Hypothalamus (tissue), 51 donors: ENCODE results near the gene MFAP1.
"Not testable (repeated sequence)": the region's sequence is repeated elsewhere in the genome, so short reads cannot be mapped to it uniquely, and the experiment has no call there.

Experiments
- DNase-seq, 51 donors: peaks; one replicate each; lab custom pipeline; 2025; lab: John Stamatoyannopoulos, UW

Gene MFAP1, protein sequence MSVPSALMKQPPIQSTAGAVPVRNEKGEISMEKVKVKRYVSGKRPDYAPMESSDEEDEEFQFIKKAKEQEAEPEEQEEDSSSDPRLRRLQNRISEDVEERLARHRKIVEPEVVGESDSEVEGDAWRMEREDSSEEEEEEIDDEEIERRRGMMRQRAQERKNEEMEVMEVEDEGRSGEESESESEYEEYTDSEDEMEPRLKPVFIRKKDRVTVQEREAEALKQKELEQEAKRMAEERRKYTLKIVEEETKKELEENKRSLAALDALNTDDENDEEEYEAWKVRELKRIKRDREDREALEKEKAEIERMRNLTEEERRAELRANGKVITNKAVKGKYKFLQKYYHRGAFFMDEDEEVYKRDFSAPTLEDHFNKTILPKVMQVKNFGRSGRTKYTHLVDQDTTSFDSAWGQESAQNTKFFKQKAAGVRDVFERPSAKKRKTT

DNA sequence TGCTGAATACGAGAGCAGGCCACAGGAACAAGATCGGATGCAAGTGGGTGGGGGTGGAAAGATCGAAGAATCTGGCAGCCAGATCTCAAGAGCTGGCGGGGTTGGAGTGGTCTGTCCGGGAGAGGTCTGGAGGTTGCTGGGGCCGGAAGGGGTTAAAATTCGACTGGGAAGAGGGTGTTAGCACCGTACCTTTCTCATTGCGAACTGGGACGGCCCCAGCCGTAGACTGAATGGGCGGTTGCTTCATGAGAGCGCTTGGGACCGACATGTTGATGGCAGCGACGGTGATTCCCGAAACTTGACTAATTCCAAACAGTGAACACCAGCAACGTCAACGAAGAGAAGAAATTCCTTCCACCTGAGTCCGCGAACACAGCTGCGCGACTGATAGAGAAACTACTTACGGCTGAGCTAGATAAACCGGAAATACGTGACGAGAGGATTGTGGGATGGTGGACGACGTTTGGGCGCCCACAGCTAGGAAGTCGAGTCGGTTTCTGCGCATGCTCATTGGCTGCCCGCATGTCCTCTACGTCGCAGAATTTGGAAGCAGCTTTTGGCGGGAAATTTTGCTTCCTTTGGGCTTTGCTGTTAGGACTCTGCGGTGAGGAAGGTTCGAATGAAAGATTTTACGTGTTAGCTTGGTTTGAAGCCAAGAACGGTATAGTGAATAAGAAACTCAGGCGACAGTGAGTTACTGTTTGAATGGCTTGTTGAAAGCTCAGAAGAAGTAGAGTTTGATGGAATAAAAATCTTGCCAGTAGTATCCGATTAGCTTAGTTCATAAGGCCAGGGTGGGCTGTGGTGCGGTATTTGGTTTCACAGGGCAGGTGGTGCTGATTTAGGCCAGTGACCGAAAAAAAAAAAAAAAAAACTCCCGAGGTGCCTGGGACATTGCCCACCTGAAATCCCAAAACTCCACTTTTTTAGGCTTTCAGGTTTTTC lies at the start of gene MFAP1:
MFAP1 (minus strand) TSS at position 389 of the 945 bp plus-strand sequence; CDS start at position 268, 121 bp downstream.
- DNase-seq, result peak; percentile 34 to 96 (median 86)

DNA sequence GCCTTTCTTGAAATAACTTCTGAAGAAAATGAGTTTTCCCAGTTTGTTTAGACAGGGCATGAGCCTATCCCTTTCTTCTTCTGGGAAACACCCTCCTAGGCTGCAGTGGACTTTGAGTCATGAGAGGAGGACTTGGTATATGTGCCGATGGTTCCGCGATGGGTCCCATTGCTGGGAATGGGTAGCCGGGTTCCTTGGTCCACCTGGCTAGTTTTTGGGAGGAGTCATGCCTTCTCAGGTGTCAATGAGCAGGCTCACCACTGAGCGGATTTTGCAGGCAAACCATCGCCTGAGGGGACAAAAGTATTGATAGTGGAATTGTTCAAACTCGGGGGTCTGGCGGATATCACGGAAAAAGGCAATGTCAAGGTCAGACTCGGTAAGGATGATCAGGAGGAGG lies 49.2 kb upstream of the MFAP1 start:
- DNase-seq, result no peak

GRCh38 chr15:43872416-43873020 lies 48.0 kb upstream of the MFAP1 start:
- peak in 31 of 51 donors; percentile 6 to 78 (median 36) for DNase-seq

GRCh38 chr15:43871835-43872234 lies 47.3 kb upstream of the MFAP1 start:
- DNase-seq, result no peak

GRCh38 chr15:43868406-43868805 lies 43.9 kb upstream of the MFAP1 start:
- no peak for DNase-seq

DNA sequence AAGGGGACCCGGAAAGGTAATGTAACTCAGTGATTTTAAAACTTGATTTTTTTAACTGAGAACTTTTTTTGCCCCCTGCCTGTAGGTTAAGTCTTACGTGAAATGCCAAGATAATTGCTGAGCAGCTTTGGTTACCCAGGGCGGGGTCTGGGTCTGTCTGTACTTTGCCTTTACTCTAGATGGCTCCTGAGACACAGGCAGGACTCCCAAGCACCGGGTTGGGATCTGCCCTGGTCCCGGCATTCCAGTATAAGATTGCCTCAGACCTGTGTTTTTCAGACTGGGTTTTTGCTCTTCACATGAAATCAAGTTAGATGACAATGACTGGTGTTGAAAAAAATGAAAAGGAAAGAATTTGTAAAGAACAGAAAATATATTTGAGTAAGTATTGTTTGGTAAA lies 42.6 kb upstream of the MFAP1 start:
- no peak for DNase-seq

DNA sequence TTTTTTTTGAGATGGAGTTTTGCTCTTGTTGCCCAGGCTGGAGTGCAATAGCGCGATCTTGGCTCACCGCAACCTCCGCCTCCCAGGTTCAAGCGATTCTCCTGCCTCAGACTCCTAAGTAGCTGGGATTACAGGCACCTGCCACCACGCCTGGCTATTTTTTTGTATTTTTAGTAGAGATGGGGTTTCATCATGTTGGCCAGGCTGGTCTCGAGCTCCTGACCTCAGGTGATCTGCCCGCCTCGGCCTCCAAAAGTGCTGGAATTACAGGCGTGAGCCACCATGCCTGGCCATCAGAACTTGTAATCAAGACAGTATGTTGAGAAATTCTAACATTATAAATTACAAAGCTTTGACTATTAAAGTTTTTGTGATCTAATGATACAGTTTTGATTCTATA lies 42.1 kb upstream of the MFAP1 start:
- DNase-seq, result not testable (repeated sequence)

DNA sequence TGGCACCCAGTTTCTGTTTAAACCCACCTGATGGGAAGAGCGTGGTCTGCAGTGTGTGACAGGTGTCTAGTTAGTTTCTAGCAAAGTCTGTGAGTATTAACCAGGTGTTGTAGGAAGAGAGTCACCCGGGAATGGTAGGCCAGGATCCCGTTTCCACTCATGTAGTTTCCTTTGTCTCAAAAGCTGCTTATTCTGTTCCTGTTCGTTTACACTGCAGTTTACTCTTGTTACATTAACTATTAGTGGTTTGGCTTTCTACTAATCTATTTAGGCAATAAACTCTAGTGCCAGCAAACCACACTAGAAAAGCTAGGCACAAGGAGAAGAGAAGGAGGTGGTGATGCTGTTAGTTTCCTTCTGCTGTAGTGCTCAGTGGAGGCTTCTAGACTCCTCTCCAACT lies 35.1 kb upstream of the MFAP1 start:
- DNase-seq, result no peak

DNA sequence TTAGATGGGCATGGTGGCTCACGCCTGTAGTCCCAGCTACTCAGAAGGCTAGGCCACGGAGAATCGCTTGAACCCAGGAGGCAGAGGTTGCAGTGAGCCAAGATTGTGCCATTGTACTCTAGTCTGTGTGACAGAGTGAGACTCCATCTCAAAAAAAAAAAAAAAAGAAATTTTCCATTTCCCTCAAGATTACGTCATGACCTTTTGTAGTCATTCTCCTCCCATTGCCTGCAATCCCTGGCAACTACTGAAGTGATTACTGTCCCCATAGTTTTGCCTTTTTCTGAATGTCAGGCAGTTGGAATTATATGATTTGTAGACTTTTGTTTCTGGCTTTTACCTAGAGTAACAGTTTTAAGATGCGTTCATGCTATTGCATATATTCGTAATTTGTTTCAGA lies 30.3 kb upstream of the MFAP1 start:
- no peak for DNase-seq

DNA sequence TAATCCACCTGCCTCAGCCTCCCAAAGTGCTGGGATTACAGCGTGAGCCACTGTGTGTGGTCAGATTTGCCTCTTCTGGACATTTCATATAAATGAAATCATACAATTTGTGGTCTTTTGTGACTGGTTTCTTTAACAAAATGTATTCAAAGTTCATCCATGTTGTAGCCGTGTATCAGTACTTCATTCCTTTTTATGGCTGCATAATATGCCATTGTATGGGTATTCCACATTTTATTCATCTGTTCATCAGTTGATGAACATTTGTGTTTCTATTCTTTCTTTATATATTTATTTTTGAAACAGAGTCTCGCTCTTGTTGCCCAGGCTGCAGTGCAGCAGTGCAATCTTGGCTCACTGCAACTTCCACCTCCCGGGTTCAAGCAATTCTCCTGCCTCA lies 28.1 kb upstream of the MFAP1 start:
- no peak for DNase-seq

DNA sequence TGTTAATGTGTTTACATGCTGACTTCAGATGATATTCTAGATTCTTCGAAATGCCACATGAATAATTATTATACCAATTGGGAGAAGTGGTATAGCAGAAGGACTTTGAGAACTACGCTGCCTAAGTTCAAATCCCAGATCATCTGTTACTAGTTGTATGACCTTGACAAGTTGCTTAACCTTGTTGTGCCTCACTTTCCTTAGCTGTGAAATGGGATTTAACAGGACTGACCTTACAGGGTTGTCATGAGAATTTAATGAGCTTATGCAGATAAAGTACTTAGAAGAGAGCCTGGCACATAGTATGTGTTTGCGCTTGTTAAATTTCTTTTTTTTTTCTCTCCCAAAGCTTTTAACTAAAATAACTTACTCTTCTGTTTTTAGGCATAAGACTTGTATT lies 26.8 kb upstream of the MFAP1 start:
- DNase-seq, result no peak

DNA sequence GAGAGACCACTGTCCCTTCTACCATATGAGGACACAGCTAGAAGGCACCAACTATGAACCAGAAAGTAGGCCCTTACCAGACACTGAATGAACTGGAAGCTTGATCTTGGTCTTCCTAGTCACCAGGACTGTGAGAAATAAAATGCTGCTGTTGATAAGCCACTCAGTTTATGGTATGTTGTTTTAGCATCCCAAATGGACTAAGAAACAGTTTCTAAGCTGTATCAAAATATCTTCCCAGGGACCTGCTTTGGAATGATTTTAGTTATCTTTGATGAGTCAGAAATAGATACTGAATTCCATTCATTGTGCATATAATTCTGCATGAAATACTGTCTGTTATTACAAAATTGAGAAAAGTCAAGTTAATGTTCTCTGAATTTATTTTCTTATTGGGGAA lies 20.9 kb upstream of the MFAP1 start:
- no peak for DNase-seq

DNA sequence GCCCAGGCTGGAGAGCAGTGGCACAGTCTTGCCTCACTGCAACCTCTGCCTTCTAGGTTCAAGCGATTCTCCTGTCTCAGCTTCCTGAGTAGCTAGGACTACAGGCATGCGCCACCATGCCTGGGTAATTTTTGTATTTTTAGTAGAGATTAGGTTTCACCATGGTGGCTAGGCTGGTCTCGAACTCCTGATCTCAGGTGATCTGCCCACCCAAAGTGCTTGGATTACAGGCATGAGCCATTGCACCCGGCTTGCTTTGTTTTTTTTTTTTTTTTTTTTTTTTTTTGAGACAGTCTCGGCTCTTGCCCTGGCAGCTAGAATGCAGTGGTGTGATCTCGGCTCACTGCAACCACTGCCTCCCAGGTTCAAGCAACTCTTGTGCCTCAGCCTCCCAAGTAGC lies 8.0 kb upstream of the MFAP1 start:
- DNase-seq, result not testable (repeated sequence)

- not testable (repeated sequence) for DNase-seq
Measured at GRCh38 chr15:43831519-43832052, 7.1 kb upstream of the MFAP1 start.

GRCh38 chr15:43830691-43831275 lies 6.3 kb upstream of the MFAP1 start:
- DNase-seq, result not testable (repeated sequence)

DNA sequence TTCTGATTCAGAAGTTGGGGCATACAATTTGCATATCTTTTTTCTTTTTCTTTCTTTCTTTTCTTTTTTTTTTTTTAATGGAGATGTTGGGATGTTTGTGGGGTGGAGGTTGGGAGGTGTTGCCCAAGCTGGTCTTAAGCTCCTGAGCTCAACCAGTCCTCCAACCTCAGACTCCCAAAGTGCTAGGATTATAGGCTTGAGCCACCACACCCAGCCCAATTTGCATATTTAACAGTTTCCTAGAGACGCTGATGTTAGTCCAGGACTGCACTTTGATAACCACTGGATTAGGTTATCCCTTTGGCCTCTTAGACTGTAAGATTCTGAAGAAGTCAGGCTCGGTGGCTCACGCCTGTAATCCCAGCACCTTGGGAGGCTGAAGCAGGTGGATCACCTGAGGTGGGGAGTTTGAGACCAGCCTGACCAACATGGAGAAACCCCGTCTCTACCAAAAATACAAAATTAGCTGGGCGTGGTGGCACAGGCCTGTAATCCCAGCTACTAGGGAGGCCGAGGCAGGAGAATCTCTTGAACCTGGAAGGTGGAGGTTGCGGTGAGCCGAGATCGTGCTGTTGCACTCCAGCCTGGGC lies 5.6 kb upstream of the MFAP1 start:
- DNase-seq, result not testable (repeated sequence)

DNA sequence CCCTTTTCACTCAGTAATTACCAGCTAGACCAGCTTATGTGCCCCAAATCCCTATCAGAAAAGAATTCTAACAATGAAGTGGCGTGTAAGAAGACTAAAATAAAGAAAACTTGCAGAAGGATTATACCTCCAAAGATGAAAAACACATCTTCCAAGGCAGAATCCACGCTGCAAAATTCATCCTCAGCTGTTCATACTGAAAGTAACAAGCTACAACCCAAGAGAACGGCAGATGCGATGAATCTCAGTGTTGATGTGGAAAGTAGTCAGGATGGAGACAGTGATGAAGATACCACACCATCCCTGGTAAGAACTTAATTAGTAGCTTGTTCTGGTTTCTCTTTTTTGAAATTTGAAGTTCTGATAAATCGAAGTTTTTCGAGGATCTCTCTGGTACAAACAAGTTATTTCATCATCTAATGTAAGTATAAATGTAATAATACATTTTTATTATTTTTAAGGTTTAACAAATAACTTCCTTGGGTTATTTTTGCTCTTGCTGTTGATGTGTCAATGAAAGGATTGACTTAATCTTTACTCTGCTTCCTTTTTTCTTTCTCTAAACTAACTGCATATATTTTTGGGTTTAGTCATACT lies 3.7 kb upstream of the MFAP1 start:
- no peak for DNase-seq

DNA sequence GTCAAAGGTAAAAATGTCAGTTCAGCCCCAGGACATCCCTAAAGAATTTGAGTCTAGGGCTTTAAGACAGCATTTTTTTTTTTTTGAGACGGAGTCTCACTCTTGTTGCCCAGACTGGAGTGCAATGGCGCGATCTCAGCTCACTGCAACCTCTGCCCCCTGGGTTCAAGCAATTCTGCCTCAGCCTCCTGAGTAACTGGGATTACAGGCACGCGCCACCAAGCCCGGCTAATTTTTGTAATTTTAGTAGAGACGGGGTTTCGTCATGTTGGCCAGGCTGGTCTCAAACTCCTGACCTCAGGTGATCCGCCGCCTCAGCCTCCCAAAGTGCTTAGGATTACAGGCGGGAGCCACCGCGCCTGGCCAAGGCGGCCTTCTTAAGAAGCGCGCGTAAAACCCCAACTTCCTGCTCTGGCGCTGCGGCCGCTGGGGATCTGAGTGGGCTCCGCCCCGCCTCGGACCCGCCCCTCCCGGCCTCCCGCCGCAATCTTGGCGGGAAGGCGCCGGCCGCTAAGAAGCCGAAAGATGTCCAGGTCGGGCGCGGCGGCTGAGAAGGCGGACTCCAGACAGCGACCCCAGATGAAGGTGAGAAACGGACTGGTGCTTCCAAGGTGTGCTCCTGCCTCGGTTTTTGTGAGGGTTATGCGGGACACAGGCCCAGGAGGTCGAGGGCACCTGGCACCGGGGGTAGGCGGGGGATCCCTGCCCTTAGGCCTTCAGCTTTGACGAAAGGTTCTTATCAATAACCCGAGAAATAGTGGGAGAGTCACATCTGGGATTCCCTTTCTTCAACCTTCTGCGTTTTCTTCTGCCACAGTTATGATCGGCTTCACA lies 2.2 kb upstream of the MFAP1 start, which contains the start of gene WDR76:
WDR76 (plus strand) TSS at position 495 of the 834 bp plus-strand sequence; CDS start at position 526, 31 bp downstream.
- peak in 40 of 51 donors; percentile 3 to 54 (median 26) for DNase-seq
